GM12892 (cell line): ENCODE measurements around the gene PTPN22.

ENCODE experiments used
- DNase-seq: peaks from one replicate; pipeline ENCODE4 v3.0.0; 2011; ENCODE audit not compliant: insufficient read length
- FAIRE-seq: peaks from 2 replicates; lab custom pipeline; 2011; peaks lifted over from hg19 to GRCh38; lab: Jason Lieb, UNC
- POLR2A ChIP-seq: IDR thresholded peaks from 2 replicates; pipeline ENCODE4 v1.6.1; 2011; ENCODE audit warnings: low read depth, low read length, control low read depth
- POLR2AphosphoS5 ChIP-seq: IDR thresholded peaks from 2 replicates; pipeline ENCODE4 v1.6.1; 2011; ENCODE audit warnings: low read depth, low read length, control low read depth
- TAF1 ChIP-seq: IDR thresholded peaks from 2 replicates; pipeline ENCODE4 v1.6.1; 2011; ENCODE audit warnings: low read depth, mild to moderate bottlenecking, control low read depth, low read length, borderline replicate concordance

Gene PTPN22

GRCh38 chr1:113809670-113810602, 61.6 kb downstream of the PTPN22 start:
- TF ChIP-seq POLR2AphosphoS5 = no peak
- no peak for TF ChIP-seq TAF1
- TF ChIP-seq POLR2A = no peak
- DNase-seq = no peak
- no peak for FAIRE-seq

GRCh38 chr1:113808450-113809195, 62.9 kb downstream of the PTPN22 start:
- no peak for TF ChIP-seq TAF1
- no peak for TF ChIP-seq POLR2AphosphoS5
- TF ChIP-seq POLR2A = no peak
- FAIRE-seq (no peak), DNase-seq (no peak)

- TF ChIP-seq POLR2AphosphoS5 = no peak
- TF ChIP-seq TAF1 = no peak
- no peak for TF ChIP-seq POLR2A
- DNase-seq (no peak), FAIRE-seq (no peak)
These were observed 65.9 kb downstream of the PTPN22 start for GRCh38 chr1:113805639-113806038.

- DNase-seq (no peak), FAIRE-seq (no peak)
- no peak for TF ChIP-seq TAF1
- TF ChIP-seq POLR2AphosphoS5 = no peak
- no peak for TF ChIP-seq POLR2A
These were observed 66.3 kb downstream of the PTPN22 start for GRCh38 chr1:113805256-113805531.

GRCh38 chr1:113804421-113805255, 66.9 kb downstream of the PTPN22 start:
- DNase-seq (no peak), FAIRE-seq (no peak)
- TF ChIP-seq POLR2AphosphoS5 = no peak

GRCh38 chr1:113802367-113803007, 69.0 kb downstream of the PTPN22 start:
- FAIRE-seq (no peak), DNase-seq (no peak)
- TF ChIP-seq POLR2A (no peak), TAF1 (no peak), POLR2AphosphoS5 (no peak)

- no peak for TF ChIP-seq POLR2AphosphoS5
- TF ChIP-seq TAF1 = no peak
- no peak for TF ChIP-seq POLR2A
- no peak for FAIRE-seq
These were observed 71.0 kb downstream of the PTPN22 start for GRCh38 chr1:113800487-113800886.

GRCh38 chr1:113797472-113797871, 74.0 kb downstream of the PTPN22 start:
- FAIRE-seq (no peak), DNase-seq (no peak)
- TF ChIP-seq POLR2AphosphoS5 (no peak), POLR2A (no peak), TAF1 (no peak)

More at GRCh38 chr1:113800487-113800886, 71.0 kb downstream of the PTPN22 start:
- no peak for DNase-seq

GRCh38 chr1:113793878-113794834, 77.4 kb downstream of the PTPN22 start:
- TF ChIP-seq POLR2AphosphoS5 (no peak), TAF1 (no peak), POLR2A (no peak)
- FAIRE-seq (peak; percentile 33), DNase-seq (no peak)

GRCh38 chr1:113792986-113793385, 78.5 kb downstream of the PTPN22 start:
- no peak for DNase-seq
- no peak for FAIRE-seq
- TF ChIP-seq POLR2AphosphoS5 (no peak), TAF1 (no peak), POLR2A (no peak)
